ENCODE measurements around the gene GPR137C.

- no peak for TF ChIP-seq AR (CRISPR knock-in tag; IDR thresholded peaks at IDR 0.05)
- TF ChIP-seq NR1H2 (CRISPR knock-in tag; IDR thresholded peaks at IDR 0.05) = no peak
These were observed 38.4 kb upstream of the GPR137C start for GRCh38 chr14:52514046-52514811.
